GM12875 (cell line): ENCODE data around the gene DCAF8L2.

Experiments
- H3K4me3 ChIP-seq: one replicate; pipeline ENCODE4 v1.5.1; 2011; ENCODE audit warnings: low read depth, low read length, control low read depth
- CTCF ChIP-seq: IDR thresholded peaks from 2 replicates; pipeline ENCODE4 v1.5.1; 2011; ENCODE audit warnings: low read depth, mild to moderate bottlenecking, control low read depth, inconsistent platforms, low read length, moderate library complexity, borderline replicate concordance; ENCODE audit not compliant: insufficient read depth

DCAF8L2 gene

GRCh38 chrX:27751976-27752375 is 161.8 kb downstream of the DCAF8L2 start:
- H3K4me3 ChIP-seq, result no peak overlapping the region
- no peak for TF ChIP-seq CTCF

GRCh38 chrX:27765718-27766117 is 175.6 kb downstream of the DCAF8L2 start:
- H3K4me3 ChIP-seq, result no peak overlapping the region
- TF ChIP-seq CTCF, result no peak

GRCh38 chrX:27767387-27767786 is 177.2 kb downstream of the DCAF8L2 start:
- TF ChIP-seq CTCF, result no peak
- H3K4me3 ChIP-seq, result no peak overlapping the region

GRCh38 chrX:27775984-27776383 is 185.8 kb downstream of the DCAF8L2 start:
- H3K4me3 ChIP-seq, result no peak overlapping the region
- no peak for TF ChIP-seq CTCF

GRCh38 chrX:27796640-27797257 is 206.6 kb downstream of the DCAF8L2 start:
- H3K4me3 ChIP-seq, result no peak overlapping the region
- TF ChIP-seq CTCF, result no peak

GRCh38 chrX:27797575-27797974 is 207.4 kb downstream of the DCAF8L2 start:
- no peak overlapping the region for H3K4me3 ChIP-seq
- no peak for TF ChIP-seq CTCF
